H1 (cell line): ENCODE data around the gene SLC24A5.

Experiments used
- CBX5 ChIP-seq: fragments of 300-800, 300-1000 bp; sonication (generic); IDR thresholded peaks from 2 replicates; pipeline ENCODE4 v1.7.1; 2016; ENCODE audit warnings: antibody characterized with exemption, low read length, low read depth
- CTCF ChIP-seq, 3 experiments: IDR thresholded peaks; 1 replicate in 2 of 3; 2 replicates in 1 of 3; pipeline versions ENCODE4 v1.5.1 to v1.6.1; 2011; ENCODE audit warnings: low read length in 3 of 3, mild to moderate bottlenecking in 3 of 3, inconsistent platforms in 2 of 3, low read depth in 1 of 3, moderate library complexity in 1 of 3; ENCODE audit not compliant: insufficient read depth in 1 of 3; ENCODE audit errors: control extremely low read depth in 1 of 3
- EZH2 ChIP-seq: fragments of 200-600 bp; sonication (generic); IDR thresholded peaks from 2 replicates; pipeline ENCODE4 v1.7.1; 2012; ENCODE audit warnings: low read depth, mild to moderate bottlenecking, moderate library complexity, low read length, inconsistent platforms; ENCODE audit not compliant: severe bottlenecking
- JUN ChIP-seq: IDR thresholded peaks from 2 replicates; pipeline ENCODE4 v1.6.1; 2011; ENCODE audit warnings: low read depth, mild to moderate bottlenecking, improper control_type of control experiment, low read length
- KDM1A ChIP-seq: fragments of 200-600, 300-600 bp; sonication (generic); IDR thresholded peaks from 2 replicates; pipeline ENCODE4 v1.7.1; 2016; ENCODE audit warnings: mild to moderate bottlenecking, low read length, borderline replicate concordance
- MAFK ChIP-seq: IDR thresholded peaks from 2 replicates; pipeline ENCODE4 v1.6.1; 2012; ENCODE audit warnings: low read depth, mild to moderate bottlenecking, improper control_type of control experiment, low read length
- POLR2A ChIP-seq, 2 experiments: IDR thresholded peaks; 1 replicate in 1 of 2; 2 replicates in 1 of 2; pipeline ENCODE4 v1.6.1; 2011; ENCODE audit warnings: low read depth in 2 of 2, low read length in 2 of 2, mild to moderate bottlenecking in 2 of 2; ENCODE audit errors: control extremely low read depth in 1 of 2
- TF ChIP-seq, protein P1 (sequence below): IDR thresholded peaks from 2 replicates; pipeline ENCODE4 v1.6.1; 2011; ENCODE audit warnings: low read depth, mild to moderate bottlenecking, low read length; ENCODE audit not compliant: insufficient read depth

- TF ChIP-seq CTCF (IDR thresholded peaks at IDR 0.05; ENCODE audit: control extremely low read depth in 1 of 3, insufficient read depth in 1 of 3, low read depth in 1 of 3, low read length in 3 of 3): no peak
- TF ChIP-seq CBX5: no peak
- TF ChIP-seq MAFK: no peak
- no peak for TF ChIP-seq KDM1A
- no peak for TF ChIP-seq JUN
- TF ChIP-seq POLR2A (IDR thresholded peaks at IDR 0.05; ENCODE audit: control extremely low read depth in 1 of 2, low read depth in 2 of 2, low read length in 2 of 2): no peak
- TF ChIP-seq EZH2: no peak
- TF ChIP-seq, protein P1, sequence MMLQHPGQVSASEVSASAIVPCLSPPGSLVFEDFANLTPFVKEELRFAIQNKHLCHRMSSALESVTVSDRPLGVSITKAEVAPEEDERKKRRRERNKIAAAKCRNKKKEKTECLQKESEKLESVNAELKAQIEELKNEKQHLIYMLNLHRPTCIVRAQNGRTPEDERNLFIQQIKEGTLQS: no peak
Measured at GRCh38 chr15:48085591-48085930, 35.2 kb upstream of the SLC24A5 start.
